SK-N-SH (cell line): ENCODE data around the gene G6PD. TPM values are rescaled to one million over a fixed set of nuclear protein-coding genes. Genes with fewer than 3 reads are reported as not detected.

Source experiments
- CTCF ChIA-PET: fragments of 300-600, 350-600 bp; formaldehyde crosslinking; extraction: SDS; loops from one replicate; lab custom pipeline; 2021; lab: Yijun Ruan, JAX
- POLR2A ChIA-PET: fragments of 350-600 bp; sonication (Branson Sonifier 250); formaldehyde crosslinking; extraction: SDS; loops from one replicate; lab custom pipeline; 2020; ENCODE audit warnings: antibody characterized with exemption, inconsistent platforms; lab: Yijun Ruan, JAX
- DNase-seq: peaks from one replicate; pipeline ENCODE4 v3.0.0; 2012
- H2AFZ ChIP-seq: fragments of 200-600 bp; sonication (generic); 2 replicates; pipeline ENCODE4 v1.8.1; 2016; ENCODE audit warnings: antibody characterized with exemption, mild to moderate bottlenecking, low read depth
- H3F3A ChIP-seq: fragments of 200-600 bp; sonication (generic); replicated peaks from 2 replicates; pipeline ENCODE3; 2016; ENCODE audit warnings: antibody characterized with exemption, mild to moderate bottlenecking; ENCODE audit not compliant: insufficient read depth
- H3K27ac ChIP-seq, 2 experiments: fragments of 200-500 bp in 1 of 2; fragments of 200-600 bp in 1 of 2; sonication (Bioruptor generic) in 1 of 2; sonication (generic), shearing (Covaris generic) in 1 of 2; 2 replicates each; pipeline versions ENCODE4 v1.5.1 to v1.6.1; 2014 to 2016; ENCODE audit warnings: low read depth in 2 of 2, inconsistent platforms in 1 of 2, low read length in 1 of 2, mild to moderate bottlenecking in 1 of 2, mixed read lengths in 1 of 2
- H3K27me3 ChIP-seq: fragments of 200-600 bp; sonication (generic), shearing (Covaris generic); 2 replicates; pipeline ENCODE4 v1.6.1; 2016; ENCODE audit warnings: mixed run types; ENCODE audit not compliant: insufficient read depth
- H3K36me3 ChIP-seq, 2 experiments: fragments of 200-500 bp in 1 of 2; fragments of 200-600 bp in 1 of 2; sonication (Bioruptor generic) in 1 of 2; sonication (generic) in 1 of 2; replicated peaks in 1 of 2; 2 replicates each; pipeline versions ENCODE3 to v1.5.1; 2014 to 2016; ENCODE audit warnings: low read length in 1 of 2, mild to moderate bottlenecking in 1 of 2; ENCODE audit not compliant: insufficient read depth in 2 of 2, control insufficient read depth in 1 of 2
- H3K4me1 ChIP-seq, 2 experiments: fragments of 200-500 bp in 1 of 2; fragments of 200-600 bp in 1 of 2; sonication (Bioruptor generic) in 1 of 2; sonication (generic), shearing (Covaris generic) in 1 of 2; 2 replicates each; pipeline versions ENCODE4 v1.5.1 to v1.6.1; 2014 to 2016; ENCODE audit warnings: low read depth in 1 of 2, low read length in 1 of 2, mixed run types in 1 of 2; ENCODE audit not compliant: insufficient read depth in 2 of 2, control insufficient read depth in 1 of 2
- H3K4me2 ChIP-seq: fragments of 200-600 bp; sonication (generic), shearing (Covaris generic); 2 replicates; pipeline ENCODE4 v1.6.1; 2017; ENCODE audit warnings: mixed run types
- H3K4me3 ChIP-seq, 2 experiments: fragments of 200-500 bp in 1 of 2; fragments of 200-600 bp in 1 of 2; sonication (Bioruptor generic) in 1 of 2; sonication (generic), shearing (Covaris generic) in 1 of 2; 2 replicates each; pipeline versions ENCODE4 v1.5.1 to v1.8.1; 2014 to 2016; ENCODE audit warnings: low read depth in 2 of 2, inconsistent platforms in 1 of 2, low read length in 1 of 2, mild to moderate bottlenecking in 1 of 2, mixed read lengths in 1 of 2, moderate library complexity in 1 of 2
- H3K79me2 ChIP-seq: fragments of 200-600 bp; sonication (generic); 2 replicates; pipeline ENCODE4 v1.8.1; 2017; ENCODE audit warnings: mild to moderate bottlenecking; ENCODE audit not compliant: insufficient read depth
- H3K9ac ChIP-seq: fragments of 200-600 bp; sonication (generic); 2 replicates; pipeline ENCODE4 v1.6.1; 2017; ENCODE audit warnings: mixed run types
- H3K9me2 ChIP-seq: fragments of 200-600 bp; sonication (generic); 2 replicates; pipeline ENCODE4 v1.6.1; 2017; ENCODE audit warnings: mixed run types
- H3K9me3 ChIP-seq: fragments of 200-600 bp; sonication (generic); 2 replicates; pipeline ENCODE4 v1.6.1; 2017; ENCODE audit warnings: mixed run types, mild to moderate bottlenecking, moderate library complexity
- H4K20me1 ChIP-seq: fragments of 200-600 bp; sonication (generic); 2 replicates; pipeline ENCODE4 v1.6.1; 2017; ENCODE audit warnings: mild to moderate bottlenecking, mixed run types; ENCODE audit not compliant: insufficient read depth
- CHD2 ChIP-seq: fragments of 150-350 bp; IDR thresholded peaks from 2 replicates; pipeline ENCODE4 v1.6.1; 2018; ENCODE audit warnings: low read length; ENCODE audit not compliant: partially characterized antibody
- ELF1 ChIP-seq: IDR thresholded peaks from 2 replicates; pipeline ENCODE4 v1.4.0; 2012
- EP300 ChIP-seq, 2 experiments: IDR thresholded peaks; 2 replicates each; pipeline versions ENCODE4 v1.4.0 to v1.6.1; 2012; ENCODE audit warnings: borderline replicate concordance in 1 of 2, low read depth in 1 of 2, low read length in 1 of 2
- EZH2phosphoT487 ChIP-seq: fragments of 200-600 bp; sonication (generic); IDR thresholded peaks from 2 replicates; pipeline ENCODE4 v1.6.1; 2017; ENCODE audit warnings: low read depth, mixed run types, mild to moderate bottlenecking, antibody characterized with exemption, moderate library complexity, borderline replicate concordance
- FOSL2 ChIP-seq: IDR thresholded peaks from 2 replicates; pipeline ENCODE4 v1.4.0; 2012; ENCODE audit warnings: low read depth, mild to moderate bottlenecking, moderate library complexity, borderline replicate concordance
- FOXJ3 ChIP-seq: sonication (generic); formaldehyde crosslinking; IDR thresholded peaks from 2 replicates; pipeline ENCODE4 v1.5.1; 2020; ENCODE audit warnings: mild to moderate bottlenecking, missing genetic modification reagents
- FOXM1 ChIP-seq: IDR thresholded peaks from 2 replicates; pipeline ENCODE4 v1.4.0; 2012; ENCODE audit warnings: low read depth, mild to moderate bottlenecking
- IRF3 ChIP-seq: fragments of 150-350 bp; IDR thresholded peaks from 2 replicates; pipeline ENCODE4 v1.6.1; 2016; ENCODE audit warnings: mild to moderate bottlenecking, low read depth, low read length
- JUND ChIP-seq: IDR thresholded peaks from 2 replicates; pipeline ENCODE4 v1.4.0; 2012
- MEF2A ChIP-seq: IDR thresholded peaks from 2 replicates; pipeline ENCODE4 v1.4.0; 2012; ENCODE audit warnings: low read depth, borderline replicate concordance
- MXI1 ChIP-seq: IDR thresholded peaks from 2 replicates; pipeline ENCODE4 v1.6.1; 2012; ENCODE audit warnings: mild to moderate bottlenecking, low read depth, low read length, improper control_type of control experiment
- PBX3 ChIP-seq: IDR thresholded peaks from 2 replicates; pipeline ENCODE4; 2012
- POLR2AphosphoS5 ChIP-seq: IDR thresholded peaks from 2 replicates; pipeline ENCODE4 v1.6.1; 2012; ENCODE audit warnings: low read depth, low read length
- RAD21 ChIP-seq: IDR thresholded peaks from 2 replicates; pipeline ENCODE4 v1.6.1; 2012; ENCODE audit warnings: mild to moderate bottlenecking, low read length
- RCOR1 ChIP-seq: fragments of 150-350 bp; IDR thresholded peaks from 2 replicates; pipeline ENCODE4 v1.6.1; 2017; ENCODE audit warnings: antibody characterized with exemption, low read length
- REST ChIP-seq: IDR thresholded peaks from 2 replicates; pipeline ENCODE4 v1.6.1; 2012; ENCODE audit warnings: mild to moderate bottlenecking, low read depth, low read length, moderate library complexity
- RFX5 ChIP-seq: IDR thresholded peaks from 2 replicates; pipeline ENCODE4 v1.6.1; 2012; ENCODE audit warnings: mild to moderate bottlenecking, improper control_type of control experiment, low read length
- SMC3 ChIP-seq: IDR thresholded peaks from 2 replicates; pipeline ENCODE4 v1.6.1; 2012; ENCODE audit warnings: low read depth, low read length, improper control_type of control experiment
- TAF1 ChIP-seq: IDR thresholded peaks from 2 replicates; pipeline ENCODE4 v1.6.1; 2012; ENCODE audit warnings: low read depth, mild to moderate bottlenecking, low read length, moderate library complexity, borderline replicate concordance
- TCF12 ChIP-seq: IDR thresholded peaks from 2 replicates; pipeline ENCODE4 v1.4.0; 2012
- TEAD4 ChIP-seq: IDR thresholded peaks from 2 replicates; pipeline ENCODE4 v1.4.0; 2012; ENCODE audit warnings: mild to moderate bottlenecking, borderline replicate concordance; ENCODE audit not compliant: insufficient read depth
- ZBTB33 ChIP-seq: IDR thresholded peaks from 2 replicates; pipeline ENCODE4 v1.4.0; 2012; ENCODE audit warnings: low read depth, borderline replicate concordance
- WGBS: methylation state at CpG from one replicate; pipeline ENCODE4 v1.1.6; 2017; ENCODE audit warnings: low lambda C conversion rate; 5-methylcytosine and 5-hydroxymethylcytosine counted together
- polyA plus RNA-seq, 3 experiments: library from polyadenylated mRNA; depleted of rRNA; stranded (reverse); fragments of >200 nt; gene quantifications; 2 replicates each; pipeline ENCODE4 v1.2.3, GENCODE V29; 2012

Gene G6PD
- polyA plus RNA-seq, 1 of the 3 experiments (the other 2 are of a cell fraction), result 131 TPM

GRCh38 chrX:154541896-154542722, 4.5 kb downstream of the G6PD start:
- 0 out of 4 replicates have a peak overlapping the region, but pooled peaks of 1 of the 2 experiments have one; percentile 23 for H3K4me3 ChIP-seq
- WGBS, result 14% methylated on average over 8 of the region's 12 CpGs
- peak; percentile 57 for TF ChIP-seq PBX3
- TF ChIP-seq FOXJ3 (CRISPR knock-in tag), result no peak
- 0 out of 2 replicates have a peak, but pooled peaks have one; percentile 21 for TF ChIP-seq TEAD4
- TF ChIP-seq SMC3, result no peak
- no peak for TF ChIP-seq RFX5
- no peak for TF ChIP-seq EZH2phosphoT487
- no peak for TF ChIP-seq IRF3
- TF ChIP-seq FOXM1, result no peak
- TF ChIP-seq TAF1, result no peak
- TF ChIP-seq TCF12, result peak; percentile 32
- TF ChIP-seq ZBTB33, result no peak
- no peak for TF ChIP-seq RAD21
- TF ChIP-seq CHD2, result no peak
- no peak for TF ChIP-seq MXI1
- TF ChIP-seq ELF1, result no peak
- peak in 1 of 2 experiments; percentile 88; a peak in 2 of 4 replicates for TF ChIP-seq EP300 (IDR thresholded peaks at IDR 0.05; ENCODE audit: borderline replicate concordance in 1 of 2, low read depth in 1 of 2, low read length in 1 of 2)
- 0 out of 2 replicates have a peak, but pooled peaks have one; percentile 13 for TF ChIP-seq POLR2AphosphoS5
- TF ChIP-seq FOSL2, result peak; percentile 75
- no peak for TF ChIP-seq MEF2A
- TF ChIP-seq JUND, result peak; percentile 86; the same call in 1 of the 2 replicates
- TF ChIP-seq RCOR1, result no peak
- no peak for TF ChIP-seq REST

More at GRCh38 chrX:154541896-154542722, 4.5 kb downstream of the G6PD start:
- ChIA-PET POLR2A (interaction anchor here (0.6 to 1.7 kb wide), 2 partner anchors 15 to 107 kb away, joined by 3 to 6 read pairs; no protein-coding TSS in a partner anchor), CTCF (interaction anchor here (0.7 to 0.8 kb wide), 2 partner anchors 144 to 234 kb away, joined by 3 read pairs; partner anchors contain the start of gene RPL10)
- Histone ChIP-seq H3K9me3 (no peaks in the 10 kb centered on the region), H3K27ac (peak overlapping the region in 1 of 2 experiments; percentile 92; a peak in 3 of 4 replicates), H3K9me2 (no peaks in the 10 kb centered on the region), H3K4me1 (peaks cover 16% of the 10 kb centered on the region in 2 experiments; a peak in 3 of 4 replicates), H3K9ac (peak overlapping the region; percentile 54; the same call in 1 of the 2 replicates), H3K4me2 (peak overlapping the region; percentile 67), H2AFZ (no peak overlapping the region), H3K79me2 (peaks cover 42% of the 10 kb centered on the region), H3K36me3 (peaks cover 0 to 3% of the 10 kb centered on the region in 2 experiments), H4K20me1 (no peaks in the 10 kb centered on the region), H3F3A (no peaks in the 10 kb centered on the region), H3K27me3 (no peaks in the 10 kb centered on the region; the same call in 1 of the 2 replicates)
- DNase-seq, result no peak
